H9 (cell line): ENCODE results near the gene CLCN6. TPM values are rescaled to one million over a fixed set of nuclear protein-coding genes. Genes with fewer than 3 reads are reported as not detected.

Experiments
- DNase-seq: peaks from one replicate; pipeline ENCODE4 v3.0.0-alpha.2; 2017
- H2AFZ ChIP-seq: one replicate; pipeline ENCODE4 v1.6.1; 2013; ENCODE audit warnings: mild to moderate bottlenecking, low read length, control low read depth, moderate library complexity
- H2AK5ac ChIP-seq: 2 replicates; pipeline ENCODE4 v1.6.1; 2013; ENCODE audit warnings: low read length, control low read depth, mixed read lengths; ENCODE audit not compliant: insufficient read length
- H2BK120ac ChIP-seq: one replicate; pipeline ENCODE4 v1.6.1; 2013; ENCODE audit warnings: low read depth, mild to moderate bottlenecking, low read length, control low read depth, inconsistent platforms; ENCODE audit not compliant: poor library complexity, severe bottlenecking
- H2BK12ac ChIP-seq: 2 replicates; pipeline ENCODE4 v1.6.1; 2013; ENCODE audit warnings: low read length, control low read depth, mixed read lengths, low read depth; ENCODE audit not compliant: insufficient read length
- H2BK15ac ChIP-seq: 2 replicates; pipeline ENCODE4 v1.6.1; 2013; ENCODE audit warnings: low read depth, low read length, control low read depth
- H2BK20ac ChIP-seq: one replicate; pipeline ENCODE4 v1.6.1; 2013; ENCODE audit warnings: low read depth, mild to moderate bottlenecking, low read length, control low read depth, inconsistent platforms; ENCODE audit not compliant: poor library complexity, severe bottlenecking
- H2BK5ac ChIP-seq: 2 replicates; pipeline ENCODE4 v1.6.1; 2013; ENCODE audit warnings: low read length, control low read depth, mixed read lengths; ENCODE audit not compliant: insufficient read length
- H3K14ac ChIP-seq: 2 replicates; pipeline ENCODE4 v1.6.1; 2013; ENCODE audit warnings: low read length, control low read depth; ENCODE audit not compliant: insufficient read depth
- H3K18ac ChIP-seq: 2 replicates; pipeline ENCODE4 v1.6.1; 2013; ENCODE audit warnings: low read depth, mild to moderate bottlenecking, mixed read lengths, low read length, control low read depth; ENCODE audit not compliant: insufficient read length
- H3K23ac ChIP-seq: 2 replicates; pipeline ENCODE4 v1.6.1; 2013; ENCODE audit warnings: low read length, control low read depth, mixed read lengths, low read depth; ENCODE audit not compliant: insufficient read length
- H3K23me2 ChIP-seq: 2 replicates; pipeline ENCODE4 v1.6.1; 2013; ENCODE audit warnings: low read depth, mild to moderate bottlenecking, mixed read lengths, low read length, control low read depth; ENCODE audit not compliant: insufficient read length, poor library complexity, severe bottlenecking
- H3K27ac ChIP-seq: 2 replicates; pipeline ENCODE4 v1.5.1; 2013; ENCODE audit warnings: low read length, control low read depth, mixed read lengths, low read depth; ENCODE audit not compliant: insufficient read length
- H3K27me3 ChIP-seq: 2 replicates; pipeline ENCODE4 v1.6.1; 2013; ENCODE audit warnings: low read length, control low read depth, inconsistent platforms; ENCODE audit not compliant: insufficient read depth
- H3K4ac ChIP-seq: 2 replicates; pipeline ENCODE4 v1.6.1; 2013; ENCODE audit warnings: low read depth, mild to moderate bottlenecking, control low read depth, inconsistent platforms, low read length, moderate library complexity
- H3K4me1 ChIP-seq: 2 replicates; pipeline ENCODE4 v1.6.1; 2013; ENCODE audit warnings: low read length, control low read depth, inconsistent platforms; ENCODE audit not compliant: insufficient read depth
- H3K4me2 ChIP-seq: 2 replicates; pipeline ENCODE4 v1.6.1; 2013; ENCODE audit warnings: low read length, control low read depth, mixed read lengths; ENCODE audit not compliant: insufficient read length, insufficient read depth
- H3K56ac ChIP-seq: 2 replicates; pipeline ENCODE4 v1.6.1; 2013; ENCODE audit warnings: low read depth, mild to moderate bottlenecking, mixed read lengths, low read length, control low read depth; ENCODE audit not compliant: insufficient read length
- H3K79me1 ChIP-seq: 2 replicates; pipeline ENCODE4 v1.6.1; 2013; ENCODE audit warnings: low read depth, mild to moderate bottlenecking, moderate library complexity, low read length, control low read depth, inconsistent platforms; ENCODE audit not compliant: insufficient read depth, poor library complexity, severe bottlenecking
- H3K79me2 ChIP-seq: 2 replicates; pipeline ENCODE4 v1.6.1; 2013; ENCODE audit warnings: low read length, control low read depth, inconsistent platforms; ENCODE audit not compliant: insufficient read depth
- H3K9ac ChIP-seq: 2 replicates; pipeline ENCODE4 v1.6.1; 2013; ENCODE audit warnings: low read length, control low read depth, mixed read lengths; ENCODE audit not compliant: insufficient read length; ENCODE audit errors: extremely low read depth
- H3K9me3 ChIP-seq: one replicate; pipeline ENCODE4 v1.6.1; 2013; ENCODE audit warnings: low read depth, low read length, inconsistent platforms; ENCODE audit not compliant: control insufficient read depth
- H3T11ph ChIP-seq: one replicate; pipeline ENCODE4 v1.6.1; 2013; ENCODE audit warnings: mild to moderate bottlenecking, low read length, control low read depth, inconsistent platforms
- H4K20me1 ChIP-seq: one replicate; pipeline ENCODE4 v1.6.1; 2013; ENCODE audit not compliant: control insufficient read depth, insufficient read length, insufficient read depth
- H4K5ac ChIP-seq: 2 replicates; pipeline ENCODE4 v1.6.1; 2013; ENCODE audit warnings: low read depth, mild to moderate bottlenecking, mixed read lengths, low read length, control low read depth; ENCODE audit not compliant: insufficient read length
- H4K8ac ChIP-seq: replicated peaks from 2 replicates; pipeline ENCODE4 v1.6.1; 2013; ENCODE audit warnings: low read length, control low read depth, mixed read lengths, low read depth; ENCODE audit not compliant: insufficient read length
- H4K91ac ChIP-seq: 2 replicates; pipeline ENCODE4 v1.6.1; 2013; ENCODE audit warnings: low read depth, mild to moderate bottlenecking, moderate library complexity, mixed read lengths, low read length, control low read depth; ENCODE audit not compliant: insufficient read length
- H3K27ac Mint-ChIP-seq, 3 experiments: 2 replicates in 2 of 3; 3 replicates in 1 of 3; pipeline ENCODE4 v1.8.0; 2020 to 2021; ENCODE audit warnings: mixed read lengths in 3 of 3, mild to moderate bottlenecking in 1 of 3, moderate library complexity in 1 of 3
- H3K27me3 Mint-ChIP-seq: 2 replicates; pipeline ENCODE4 v1.8.0; 2021; ENCODE audit warnings: low read depth, mild to moderate bottlenecking, moderate library complexity, mixed read lengths
- H3K36me3 Mint-ChIP-seq, 3 experiments: 2 replicates in 2 of 3; 3 replicates in 1 of 3; pipeline ENCODE4 v1.8.0; 2020 to 2021; ENCODE audit warnings: low read depth in 3 of 3, mixed read lengths in 3 of 3; ENCODE audit not compliant: insufficient read depth in 1 of 3
- H3K4me1 Mint-ChIP-seq, 2 experiments: 2 replicates each; pipeline ENCODE4 v1.8.0; 2020; ENCODE audit warnings: mixed read lengths in 2 of 2
- H3K4me3 Mint-ChIP-seq, 2 experiments: 2 replicates in 1 of 2; 3 replicates in 1 of 2; pipeline ENCODE4 v1.8.0; 2020 to 2021; ENCODE audit warnings: mild to moderate bottlenecking in 2 of 2, mixed read lengths in 2 of 2, moderate library complexity in 1 of 2
- H3K9me3 Mint-ChIP-seq, 2 experiments: 2 replicates in 1 of 2; 3 replicates in 1 of 2; pipeline ENCODE4 v1.8.0; 2020; ENCODE audit warnings: mild to moderate bottlenecking in 2 of 2, mixed read lengths in 2 of 2, moderate library complexity in 1 of 2
- CTCF ChIP-seq: fragments of 200-600 bp; sonication (generic); conservative IDR thresholded peaks from 3 replicates; pipeline ENCODE4 v1.8.0; 2021; ENCODE audit warnings: antibody characterized with exemption, mild to moderate bottlenecking
- WGBS: extraction: QIAGEN DNeasy Blood & Tissue Kit; methylation state at CpG from one replicate; pipeline ENCODE4 v1.1.7; 2013; ENCODE audit warnings: missing lambda C conversion rate, low lambda C conversion rate, mixed read lengths; ENCODE audit not compliant: insufficient read length; ENCODE audit errors: extremely low coverage; 5-methylcytosine and 5-hydroxymethylcytosine counted together
- total RNA-seq: library from RNA; stranded (reverse); gene quantifications from 2 replicates; pipeline ENCODE4 v1.2.1, GENCODE V29; 2021

The CLCN6 gene
- total RNA-seq, 1 experiment from 2014 or later: 20.5 TPM

- no peak for TF ChIP-seq CTCF
- Histone ChIP-seq H3K4me2 (no peak overlapping the region), H3K79me2 (no peaks in the 10 kb centered on the region), H4K5ac (no peak overlapping the region), H3K79me1 (no peaks in the 10 kb centered on the region), H3K4ac (no peak overlapping the region), H3K56ac (no peak overlapping the region), H2BK20ac (no peak overlapping the region), H3K9ac (no peak overlapping the region), H3K23me2 (no peaks in the 10 kb centered on the region), H3T11ph (no peak overlapping the region), H2BK120ac (no peak overlapping the region), H4K8ac (no peak overlapping the region), H3K23ac (no peak overlapping the region), H2AFZ (no peak overlapping the region), H3K27ac (no peak overlapping the region), H3K9me3 (no peaks in the 10 kb centered on the region), H2AK5ac (no peak overlapping the region), H3K27me3 (no peaks in the 10 kb centered on the region), H3K14ac (no peak overlapping the region), H3K4me1 (no peaks in the 10 kb centered on the region), H2BK5ac (no peak overlapping the region), H2BK15ac (no peak overlapping the region), H4K91ac (no peak overlapping the region), H4K20me1 (no peaks in the 10 kb centered on the region), H3K18ac (no peak overlapping the region), H2BK12ac (no peak overlapping the region)
- Mint-ChIP-seq H3K4me1 (no peaks in the 10 kb centered on the region), H3K36me3 (no peaks in the 10 kb centered on the region; a peak in 1 of 7 replicates), H3K4me3 (no peak overlapping the region), H3K27ac (0 out of 7 replicates have a peak overlapping the region, but pooled peaks of 1 of the 3 experiments have one; percentile 41), H3K9me3 (no peaks in the 10 kb centered on the region), H3K27me3 (no peaks in the 10 kb centered on the region; the same call in 1 of the 2 replicates)
- WGBS: no CpG with 5 or more reads among the region's 14 CpGs
- DNase-seq: no peak
Measured at GRCh38 chr1:11873395-11874257, 67.6 kb downstream of the CLCN6 start.
